ENCODE results near the gene ADGB. TPM values are rescaled to one million over a fixed set of nuclear protein-coding genes. Genes with fewer than 3 reads are reported as not detected.

Gene ADGB
- total and polyA plus RNA-seq, 4 donors = 0.23 TPM; not detected in 3

GRCh38 chr6:146697921-146698320 lies 99.1 kb downstream of the ADGB start:
- no peaks in the 10 kb centered on the region for H3K9me3 ChIP-seq (ENCODE audit: control insufficient read depth in 4 of 4, low read length in 3 of 4)
- no peaks in the 10 kb centered on the region for H3K27me3 ChIP-seq (ENCODE audit: control insufficient read depth in 4 of 4, insufficient read depth in 4 of 4, low read length in 3 of 4)
- no peak overlapping the region for H3K4me3 ChIP-seq (ENCODE audit: low read depth in 1 of 3, low read length in 3 of 3)
- DNase-seq (ENCODE audit: low spot score) = no peak
- H3K27ac ChIP-seq (ENCODE audit: low read depth in 1 of 2, low read length in 2 of 2) = no peak overlapping the region
- H3K9ac ChIP-seq (ENCODE audit: low read depth in 1 of 2, low read length in 2 of 2) = no peak overlapping the region
- WGBS = 83% methylated on average over 2 of the region's 2 CpGs
- H3K36me3 ChIP-seq (ENCODE audit: control insufficient read depth in 4 of 4, insufficient read depth in 3 of 4, low read depth in 1 of 4, low read length in 3 of 4) = no peaks in the 10 kb centered on the region
- TF ChIP-seq ZBTB33 (IDR thresholded peaks at IDR 0.05) = no peak
- no peak for TF ChIP-seq FOXA1 (IDR thresholded peaks at IDR 0.05)
- no peak for TF ChIP-seq GABPA (IDR thresholded peaks at IDR 0.05 in 1 of 2, conservative IDR thresholded peaks at IDR 0.05 in 1 of 2)
- no peak for TF ChIP-seq ATF3 (IDR thresholded peaks at IDR 0.05)
- TF ChIP-seq TAF1 (conservative IDR thresholded peaks at IDR 0.05) = no peak
- no peak for TF ChIP-seq MAX (IDR thresholded peaks at IDR 0.05)
- no peak for TF ChIP-seq FOXA2 (IDR thresholded peaks at IDR 0.05)
- no peak for TF ChIP-seq RXRA (IDR thresholded peaks at IDR 0.05)
- no peak for TF ChIP-seq SP1 (IDR thresholded peaks at IDR 0.05)
- TF ChIP-seq YY1 (IDR thresholded peaks at IDR 0.05) = no peak
- TF ChIP-seq REST (IDR thresholded peaks at IDR 0.05) = no peak
- TF ChIP-seq NR2F2 (IDR thresholded peaks at IDR 0.05) = no peak
- TF ChIP-seq JUND (IDR thresholded peaks at IDR 0.05) = no peak
- no peak for TF ChIP-seq RAD21 (IDR thresholded peaks at IDR 0.05)
- peaks cover 0 to 2% (median 1%) of the 10 kb centered on the region in 4 donors for H3K4me1 ChIP-seq (ENCODE audit: control insufficient read depth in 4 of 4, insufficient read depth in 4 of 4, low read length in 3 of 4)

- peak; percentile 57 for DNase-seq (ENCODE audit: low spot score)
- no peaks in the 10 kb centered on the region for H3K9me3 ChIP-seq (ENCODE audit: control insufficient read depth in 4 of 4, low read length in 3 of 4)
- H3K27ac ChIP-seq (ENCODE audit: low read depth in 1 of 2, low read length in 2 of 2) = no peak overlapping the region
- peaks cover 0 to 2% (median 1%) of the 10 kb centered on the region in 4 donors for H3K4me1 ChIP-seq (ENCODE audit: control insufficient read depth in 4 of 4, insufficient read depth in 4 of 4, low read length in 3 of 4)
- WGBS = 24% methylated on average over 6 of the region's 6 CpGs
- no peaks in the 10 kb centered on the region for H3K36me3 ChIP-seq (ENCODE audit: control insufficient read depth in 4 of 4, insufficient read depth in 3 of 4, low read depth in 1 of 4, low read length in 3 of 4)
- TF ChIP-seq JUND (IDR thresholded peaks at IDR 0.05) (no peak), YY1 (IDR thresholded peaks at IDR 0.05) (no peak), RAD21 (IDR thresholded peaks at IDR 0.05) (peak; percentile 97), EGR1 (IDR thresholded peaks at IDR 0.05; ENCODE audit: low read depth in 2 of 2) (no peak), GABPA (IDR thresholded peaks at IDR 0.05 in 1 of 2, conservative IDR thresholded peaks at IDR 0.05 in 1 of 2) (no peak), FOXA2 (IDR thresholded peaks at IDR 0.05) (no peak), CTCF (IDR thresholded peaks at IDR 0.05; ENCODE audit: low read depth, low read length, missing input control) (peak; percentile 70), SP1 (IDR thresholded peaks at IDR 0.05) (no peak), RXRA (IDR thresholded peaks at IDR 0.05) (no peak)
- H3K27me3 ChIP-seq (ENCODE audit: control insufficient read depth in 4 of 4, insufficient read depth in 4 of 4, low read length in 3 of 4) = no peaks in the 10 kb centered on the region
- no peak overlapping the region for H3K9ac ChIP-seq (ENCODE audit: low read depth in 1 of 2, low read length in 2 of 2)
- no peak overlapping the region for H3K4me3 ChIP-seq (ENCODE audit: low read depth in 1 of 3, low read length in 3 of 3)
Measured at GRCh38 chr6:146700078-146700686, 101.4 kb downstream of the ADGB start.
